ENCODE measurements around the gene RSPH4A. TPM values are rescaled to one million over a fixed set of nuclear protein-coding genes. Genes with fewer than 3 reads are reported as not detected.

Gene RSPH4A
- not detected for total RNA-seq

GRCh38 chr6:116615937-116616736 lies at the start of gene RSPH4A:
TSS of gene RSPH4A (plus strand) at chr6:116616479. CDS start at chr6:116616624, 145 bp downstream.
- intact Hi-C loops (cut with micrococcal nuclease) = loop anchor here (1.0 to 10.0 kb wide), 6 partner anchors 45 to 986 kb away; partner anchors contain the start of genes GOPC, RWDD1 and ZUP1
- Mint-ChIP-seq H3K4me3 (peak within 1 kb of the TSS; percentile 82), H3K9me3 (no peaks in the 10 kb centered on the region), H3K27ac (no peak within 1 kb of the TSS), H3K4me1 (ENCODE audit: low read depth) (peaks cover 12% of the 10 kb centered on the region), H3K36me3 (ENCODE audit: low read depth) (no peaks in the 10 kb centered on the region), H3K27me3 (ENCODE audit: low read depth) (peaks cover 11% of the 10 kb centered on the region)
- DNase-seq = peak; percentile 85
- CTCF ChIA-PET = interaction anchor here (0.7 to 1.4 kb wide), 3 partner anchors 12 to 55 kb away, joined by 3 read pairs; no protein-coding TSS in a partner anchor

GRCh38 chr6:116568111-116568510 lies 48.2 kb upstream of the RSPH4A start:
- Mint-ChIP-seq H3K36me3 (ENCODE audit: low read depth) (no peaks in the 10 kb centered on the region), H3K4me3 (no peak overlapping the region), H3K27ac (no peak overlapping the region), H3K27me3 (ENCODE audit: low read depth) (peaks cover 6% of the 10 kb centered on the region), H3K9me3 (no peaks in the 10 kb centered on the region), H3K4me1 (ENCODE audit: low read depth) (peaks cover 36% of the 10 kb centered on the region)
- intact Hi-C loops (cut with micrococcal nuclease) = no loop called here
- CTCF ChIA-PET = interaction anchor here (1.1 to 1.3 kb wide), 2 partner anchors 48 to 299 kb away, joined by 3 to 5 read pairs; partner anchors contain the start of gene RSPH4A
- DNase-seq = no peak

GRCh38 chr6:116568821-116569755 lies 47.2 kb upstream of the RSPH4A start:
- H3K27me3 Mint-ChIP-seq (ENCODE audit: low read depth) = peaks cover 3% of the 10 kb centered on the region
- H3K9me3 Mint-ChIP-seq = no peaks in the 10 kb centered on the region
- H3K4me1 Mint-ChIP-seq (ENCODE audit: low read depth) = peaks cover 45% of the 10 kb centered on the region
- no peak overlapping the region for H3K27ac Mint-ChIP-seq
- intact Hi-C loops (cut with micrococcal nuclease) = no loop called here
- no peak overlapping the region for H3K4me3 Mint-ChIP-seq
- CTCF ChIA-PET = interaction anchor here (1.1 to 4.8 kb wide), 3 partner anchors 9 to 300 kb away, joined by 3 to 35 read pairs (median 5); partner anchors contain the start of gene RSPH4A
- H3K36me3 Mint-ChIP-seq (ENCODE audit: low read depth) = peaks cover under 1% of the 10 kb centered on the region
- no peak for DNase-seq

- intact Hi-C loops (cut with micrococcal nuclease) = loop anchor here (1.0 to 2.0 kb wide), 9 partner anchors 45 to 1104 kb away; partner anchors contain the start of genes DSE, KPNA5, NT5DC1 and NUS1
- peak within 1 kb of the TSS; percentile 93 for H3K4me3 Mint-ChIP-seq
Observed at GRCh38 chr6:116570856-116571682, 45.2 kb upstream of the RSPH4A start, which contains the start of gene RWDD1. TSS of gene RWDD1 (plus strand) at chr6:116571504. CDS start at chr6:116571583, 79 bp downstream.

GRCh38 chr6:116571683-116572000 lies 44.6 kb upstream of the RSPH4A start:
- peak overlapping the region; percentile 93 for H3K4me3 Mint-ChIP-seq
- H3K27ac Mint-ChIP-seq = peak overlapping the region; percentile 88
- CTCF ChIA-PET = interaction anchor here (0.8 to 4.8 kb wide), 8 partner anchors 8 to 74 kb away, joined by 3 to 35 read pairs (median 3); partner anchors contain the start of gene CALHM4
- intact Hi-C loops (cut with micrococcal nuclease) = loop anchor here (1.0 to 2.0 kb wide), 9 partner anchors 45 to 1104 kb away; partner anchors contain the start of genes DSE, KPNA5, NT5DC1 and NUS1
- H3K27me3 Mint-ChIP-seq (ENCODE audit: low read depth) = no peaks in the 10 kb centered on the region
- no peak for DNase-seq
- H3K4me1 Mint-ChIP-seq (ENCODE audit: low read depth) = peaks cover 54% of the 10 kb centered on the region
- no peaks in the 10 kb centered on the region for H3K9me3 Mint-ChIP-seq
- peaks cover 15% of the 10 kb centered on the region for H3K36me3 Mint-ChIP-seq (ENCODE audit: low read depth)

More at GRCh38 chr6:116570856-116571682, 45.2 kb upstream of the RSPH4A start, which contains the start of gene RWDD1:
- H3K9me3 Mint-ChIP-seq = no peaks in the 10 kb centered on the region
- peak; percentile 99 for DNase-seq
- peaks cover 49% of the 10 kb centered on the region for H3K4me1 Mint-ChIP-seq (ENCODE audit: low read depth)
- peaks cover 10% of the 10 kb centered on the region for H3K36me3 Mint-ChIP-seq (ENCODE audit: low read depth)
- no peaks in the 10 kb centered on the region for H3K27me3 Mint-ChIP-seq (ENCODE audit: low read depth)
- H3K27ac Mint-ChIP-seq = peak within 1 kb of the TSS; percentile 88
- CTCF ChIA-PET = interaction anchor here (0.7 to 4.8 kb wide), 13 partner anchors 9 to 283 kb away, joined by 3 to 35 read pairs (median 3); partner anchors contain the start of genes CALHM4 and DSE

GRCh38 chr6:116572162-116572561 lies 44.1 kb upstream of the RSPH4A start:
- intact Hi-C loops (cut with micrococcal nuclease) = no loop called here
- peak overlapping the region; percentile 93 for H3K4me3 Mint-ChIP-seq
- no peaks in the 10 kb centered on the region for H3K27me3 Mint-ChIP-seq (ENCODE audit: low read depth)
- DNase-seq = peak; percentile 21
- peaks cover 18% of the 10 kb centered on the region for H3K36me3 Mint-ChIP-seq (ENCODE audit: low read depth)
- no peaks in the 10 kb centered on the region for H3K9me3 Mint-ChIP-seq
- peaks cover 57% of the 10 kb centered on the region for H3K4me1 Mint-ChIP-seq (ENCODE audit: low read depth)
- H3K27ac Mint-ChIP-seq = peak overlapping the region; percentile 39
- CTCF ChIA-PET = interaction anchor here (0.9 to 4.8 kb wide), 4 partner anchors 9 to 74 kb away, joined by 3 to 35 read pairs (median 9); no protein-coding TSS in a partner anchor

GRCh38 chr6:116575227-116575626 lies 41.1 kb upstream of the RSPH4A start:
- CTCF ChIA-PET = no interaction called here
- no peaks in the 10 kb centered on the region for H3K9me3 Mint-ChIP-seq
- intact Hi-C loops (cut with micrococcal nuclease) = no loop called here
- DNase-seq = no peak
- H3K36me3 Mint-ChIP-seq (ENCODE audit: low read depth) = peaks cover 28% of the 10 kb centered on the region
- peaks cover 51% of the 10 kb centered on the region for H3K4me1 Mint-ChIP-seq (ENCODE audit: low read depth)
- H3K27me3 Mint-ChIP-seq (ENCODE audit: low read depth) = no peaks in the 10 kb centered on the region
- no peak overlapping the region for H3K4me3 Mint-ChIP-seq
- no peak overlapping the region for H3K27ac Mint-ChIP-seq

GRCh38 chr6:116577486-116577885 lies 38.8 kb upstream of the RSPH4A start:
- H3K27me3 Mint-ChIP-seq (ENCODE audit: low read depth) = no peaks in the 10 kb centered on the region
- DNase-seq = no peak
- peaks cover 30% of the 10 kb centered on the region for H3K36me3 Mint-ChIP-seq (ENCODE audit: low read depth)
- H3K4me3 Mint-ChIP-seq = no peak overlapping the region
- CTCF ChIA-PET = interaction anchor here (0.6 to 1.6 kb wide), 4 partner anchors 17 to 42 kb away, joined by 3 to 5 read pairs (median 4); no protein-coding TSS in a partner anchor
- no peaks in the 10 kb centered on the region for H3K9me3 Mint-ChIP-seq
- H3K27ac Mint-ChIP-seq = no peak overlapping the region
- H3K4me1 Mint-ChIP-seq (ENCODE audit: low read depth) = peaks cover 40% of the 10 kb centered on the region
- intact Hi-C loops (cut with micrococcal nuclease) = no loop called here

- H3K36me3 Mint-ChIP-seq (ENCODE audit: low read depth) = peaks cover 32% of the 10 kb centered on the region
- no peaks in the 10 kb centered on the region for H3K9me3 Mint-ChIP-seq
- no peaks in the 10 kb centered on the region for H3K27me3 Mint-ChIP-seq (ENCODE audit: low read depth)
- peaks cover 33% of the 10 kb centered on the region for H3K4me1 Mint-ChIP-seq (ENCODE audit: low read depth)
- no peak overlapping the region for H3K4me3 Mint-ChIP-seq
- CTCF ChIA-PET = interaction anchor here (0.6 to 1.6 kb wide), 4 partner anchors 17 to 43 kb away, joined by 3 to 5 read pairs (median 4); no protein-coding TSS in a partner anchor
- no peak overlapping the region for H3K27ac Mint-ChIP-seq
- no peak for DNase-seq
- intact Hi-C loops (cut with micrococcal nuclease) = no loop called here
Observed at GRCh38 chr6:116578335-116578734, 37.9 kb upstream of the RSPH4A start.

- Mint-ChIP-seq H3K9me3 (no peaks in the 10 kb centered on the region), H3K36me3 (ENCODE audit: low read depth) (peaks cover 35% of the 10 kb centered on the region), H3K27ac (no peak overlapping the region), H3K4me3 (no peak overlapping the region), H3K27me3 (ENCODE audit: low read depth) (no peaks in the 10 kb centered on the region), H3K4me1 (ENCODE audit: low read depth) (peaks cover 26% of the 10 kb centered on the region)
- CTCF ChIA-PET = interaction anchor here (1.1 to 1.5 kb wide), 2 partner anchors 8 to 16 kb away, joined by 3 read pairs; partner anchors contain the start of gene RWDD1
- DNase-seq = no peak
- intact Hi-C loops (cut with micrococcal nuclease) = no loop called here
Observed at GRCh38 chr6:116579143-116579542, 37.1 kb upstream of the RSPH4A start.

- CTCF ChIA-PET = interaction anchor here (1.5 kb wide), 1 partner anchor 9 kb away, joined by 3 read pairs; the partner anchor contains the start of gene RWDD1
- peaks cover 24% of the 10 kb centered on the region for H3K4me1 Mint-ChIP-seq (ENCODE audit: low read depth)
- intact Hi-C loops (cut with micrococcal nuclease) = no loop called here
- no peak for DNase-seq
- H3K4me3 Mint-ChIP-seq = no peak overlapping the region
- H3K27me3 Mint-ChIP-seq (ENCODE audit: low read depth) = no peaks in the 10 kb centered on the region
- peaks cover 34% of the 10 kb centered on the region for H3K36me3 Mint-ChIP-seq (ENCODE audit: low read depth)
- H3K27ac Mint-ChIP-seq = no peak overlapping the region
- H3K9me3 Mint-ChIP-seq = no peaks in the 10 kb centered on the region
Observed at GRCh38 chr6:116580198-116580597, 36.1 kb upstream of the RSPH4A start.

Measured in activated naive CD4-positive, alpha-beta T cell treated with anti-CD3 and anti-CD28 coated beads for 36 hours (primary cell).